Endothelial cell of umbilical vein (primary cell): ENCODE measurements around the gene ENTPD1. TPM values are rescaled to one million over a fixed set of nuclear protein-coding genes. Genes with fewer than 3 reads are reported as not detected.

ENCODE experiments used
- BruUV-seq: library from RNA; stranded (reverse); fragments of 400-500 nt; replicated peaks from 2 replicates; lab custom pipeline; 2021; lab: Mats Ljungman, UMichigan
- CTCF ChIA-PET: fragments of 300-600, 350-600 bp; sonication (Branson Sonifier 250); formaldehyde crosslinking; loops from one replicate; lab custom pipeline; 2021; ENCODE audit warnings: antibody characterized with exemption, inconsistent platforms; lab: Charles Lee
- POLR2A ChIA-PET: fragments of 300-600, 350-600 bp; sonication (Branson Sonifier 250); formaldehyde crosslinking; loops from one replicate; lab custom pipeline; 2021; ENCODE audit warnings: antibody characterized with exemption, inconsistent platforms; lab: Charles Lee
- DNase-seq: peaks from one replicate; pipeline ENCODE4 v3.0.0-alpha.2; 2011; ENCODE audit warnings: low read depth, low spot score
- FAIRE-seq: peaks from 2 replicates; lab custom pipeline; 2011; peaks lifted over from hg19 to GRCh38; lab: Jason Lieb, UNC
- H2AFZ ChIP-seq: 2 replicates; pipeline ENCODE4 v1.6.0; 2012; ENCODE audit warnings: low read depth, low read length, control low read depth, inconsistent platforms
- H3K27ac ChIP-seq: 2 replicates; pipeline ENCODE4 v1.5.1; 2011; ENCODE audit warnings: low read depth, mild to moderate bottlenecking, control low read depth, low read length, moderate library complexity; ENCODE audit not compliant: insufficient read depth
- H3K27me3 ChIP-seq, 2 experiments: 2 replicates each; pipeline versions ENCODE4 v1.6.0 to v1.6.1; 2011; ENCODE audit warnings: low read length in 2 of 2, mixed read lengths in 1 of 2; ENCODE audit not compliant: control insufficient read depth in 2 of 2, insufficient read depth in 2 of 2
- H3K36me3 ChIP-seq, 2 experiments: 2 replicates in 1 of 2; 3 replicates in 1 of 2; pipeline ENCODE4 v1.5.1; 2011; ENCODE audit warnings: low read length in 2 of 2, mild to moderate bottlenecking in 1 of 2, moderate library complexity in 1 of 2; ENCODE audit not compliant: control insufficient read depth in 2 of 2, insufficient read depth in 2 of 2; ENCODE audit errors: extremely low read depth in 1 of 2
- H3K4me1 ChIP-seq: 3 replicates; pipeline ENCODE4 v1.5.1; 2011; ENCODE audit warnings: mild to moderate bottlenecking, low read length; ENCODE audit not compliant: control insufficient read depth, insufficient read depth; ENCODE audit errors: extremely low read depth
- H3K4me2 ChIP-seq: 2 replicates; pipeline ENCODE4 v1.6.1; 2011; ENCODE audit warnings: low read length, control low read depth, mixed read lengths; ENCODE audit not compliant: insufficient read depth
- H3K4me3 ChIP-seq, 3 experiments: fragments of 200-600 bp in 1 of 3; sonication (generic), shearing (Covaris generic) in 1 of 3; replicated peaks in 1 of 3; 2 replicates each; pipeline ENCODE4 v1.5.1; 2011 to 2016; ENCODE audit warnings: control low read depth in 3 of 3, low read length in 3 of 3, mild to moderate bottlenecking in 2 of 3, inconsistent platforms in 1 of 3, low read depth in 1 of 3, moderate library complexity in 1 of 3; ENCODE audit not compliant: insufficient read depth in 1 of 3
- H3K79me2 ChIP-seq: 2 replicates; pipeline ENCODE4 v1.6.0; 2012; ENCODE audit warnings: low read length, inconsistent platforms; ENCODE audit not compliant: control insufficient read depth, insufficient read depth
- H3K9ac ChIP-seq: replicated peaks from 2 replicates; pipeline ENCODE3; 2011; ENCODE audit warnings: low read length, control low read depth; ENCODE audit not compliant: insufficient read depth; ENCODE audit errors: extremely low read depth
- H3K9me1 ChIP-seq: replicated peaks from 3 replicates; pipeline ENCODE4 v1.6.0; 2011; ENCODE audit warnings: mild to moderate bottlenecking, low read length; ENCODE audit not compliant: control insufficient read depth, insufficient read depth; ENCODE audit errors: extremely low read depth
- H3K9me3 ChIP-seq: replicated peaks from 2 replicates; pipeline ENCODE4 v1.5.1; 2012; ENCODE audit warnings: low read length, inconsistent platforms; ENCODE audit not compliant: control insufficient read depth, insufficient read depth
- H4K20me1 ChIP-seq: replicated peaks from 2 replicates; pipeline ENCODE3; 2011; ENCODE audit warnings: mild to moderate bottlenecking, low read length; ENCODE audit not compliant: control insufficient read depth, insufficient read depth; ENCODE audit errors: extremely low read depth
- EZH2 ChIP-seq: IDR thresholded peaks from 2 replicates; pipeline ENCODE4 v1.6.1; 2012; ENCODE audit warnings: borderline replicate concordance, low read depth, mild to moderate bottlenecking, moderate library complexity, low read length, inconsistent platforms; ENCODE audit not compliant: severe bottlenecking
- FOS ChIP-seq: IDR thresholded peaks from 2 replicates; pipeline ENCODE4 v1.6.1; 2011; ENCODE audit warnings: mild to moderate bottlenecking, low read length, moderate library complexity, borderline replicate concordance; ENCODE audit not compliant: insufficient read depth
- GATA2 ChIP-seq: IDR thresholded peaks from 2 replicates; pipeline ENCODE4 v1.7.0; 2011; ENCODE audit warnings: low read depth, mild to moderate bottlenecking, moderate library complexity, mixed read lengths, low read length; ENCODE audit not compliant: insufficient read length, insufficient read depth
- JUN ChIP-seq: IDR thresholded peaks from 2 replicates; pipeline ENCODE4 v1.6.1; 2011; ENCODE audit warnings: borderline replicate concordance, low read depth; ENCODE audit not compliant: insufficient read length, insufficient read depth
- MAX ChIP-seq: IDR thresholded peaks from 2 replicates; pipeline ENCODE4 v1.6.1; 2011; ENCODE audit not compliant: insufficient read depth, insufficient read length
- MYC ChIP-seq: IDR thresholded peaks from one replicate; pipeline ENCODE4 v1.6.1; 2011; ENCODE audit warnings: mild to moderate bottlenecking, low read depth, low read length
- POLR2A ChIP-seq: IDR thresholded peaks from 2 replicates; pipeline ENCODE4 v1.6.1; 2012; ENCODE audit warnings: low read depth, mild to moderate bottlenecking, control low read depth, low read length
- POLR2AphosphoS5 ChIP-seq: IDR thresholded peaks from 2 replicates; pipeline ENCODE4 v1.6.1; 2012; ENCODE audit warnings: low read depth, mild to moderate bottlenecking, control low read depth, low read length, moderate library complexity; ENCODE audit not compliant: insufficient read depth
- dilution Hi-C: fragments of 300-500 bp; cut with MboI; formaldehyde crosslinking; loops from one replicate; pipeline ENCODE4 v1.15.0; 2019; ENCODE audit warnings: low sequenced_read_pairs; ENCODE audit not compliant: extremely low pct_ligation_motif_present
- intact Hi-C: fragments of 100-400 bp; cut with micrococcal nuclease; formaldehyde crosslinking; loops from one replicate; pipeline ENCODE4 v1.10.0; 2022
- polyA plus RNA-seq, 4 experiments: library from polyadenylated mRNA; depleted of rRNA in 3 of 4; stranded (reverse) in 3 of 4; unstranded in 1 of 4; fragments of >200 nt; gene quantifications; 2 replicates each; pipeline versions ENCODE4 v1.2.1 to v1.2.3, GENCODE V29; 2011 to 2012; ENCODE audit warnings: missing spikeins in 1 of 4
- total RNA-seq: library from RNA; stranded (reverse); gene quantifications from 2 replicates; pipeline ENCODE4 v1.2.3, GENCODE V29; 2021
- TF ChIP-seq, protein P1 (sequence below), 2 donors: IDR thresholded peaks; 1 replicate in 1 of 2; 2 replicates in 1 of 2; pipeline ENCODE4 v1.5.1; 2011; ENCODE audit warnings: low read length in 2 of 2, mild to moderate bottlenecking in 2 of 2, moderate library complexity in 2 of 2, control low read depth in 1 of 2, inconsistent platforms in 1 of 2, low read depth in 1 of 2; ENCODE audit not compliant: insufficient read depth in 1 of 2; ENCODE audit errors: extremely low read depth in 1 of 2

Gene ENTPD1
- total and polyA plus RNA-seq, 2 donors (not counting 3 experiments of a cell fraction or from before 2014, with no cell fraction given): 10.2 to 23.0 TPM

- no peaks in the 10 kb centered on the region for H3K79me2 ChIP-seq
- peak overlapping the region; percentile 42 for H2AFZ ChIP-seq
- H3K9me1 ChIP-seq: no peaks in the 10 kb centered on the region
- ChIA-PET CTCF (interaction anchor here (1.0 to 2.8 kb wide), 3 partner anchors 20 to 102 kb away, joined by 3 to 13 read pairs (median 13); partner anchors contain the start of gene TCTN3), POLR2A (no interaction called here)
- no peaks in the 10 kb centered on the region for H3K27me3 ChIP-seq
- intact Hi-C loops: no loop called here
- H3K4me3 ChIP-seq: no peak overlapping the region
- H3K9ac ChIP-seq: no peak overlapping the region
- peaks cover 34% of the 10 kb centered on the region for H3K4me1 ChIP-seq
- dilution Hi-C loops: no loop called here
- peak; percentile 36 for DNase-seq
- no peaks in the 10 kb centered on the region for H4K20me1 ChIP-seq
- BruUV-seq: no TSS peak
- H3K4me2 ChIP-seq: peak overlapping the region; percentile 9
- peak; percentile 64 for FAIRE-seq
- TF ChIP-seq MAX: no peak
- TF ChIP-seq JUN: peak; percentile 39
- TF ChIP-seq GATA2: peak; percentile 68
- TF ChIP-seq FOS: peak; percentile 84
- TF ChIP-seq, protein P1, sequence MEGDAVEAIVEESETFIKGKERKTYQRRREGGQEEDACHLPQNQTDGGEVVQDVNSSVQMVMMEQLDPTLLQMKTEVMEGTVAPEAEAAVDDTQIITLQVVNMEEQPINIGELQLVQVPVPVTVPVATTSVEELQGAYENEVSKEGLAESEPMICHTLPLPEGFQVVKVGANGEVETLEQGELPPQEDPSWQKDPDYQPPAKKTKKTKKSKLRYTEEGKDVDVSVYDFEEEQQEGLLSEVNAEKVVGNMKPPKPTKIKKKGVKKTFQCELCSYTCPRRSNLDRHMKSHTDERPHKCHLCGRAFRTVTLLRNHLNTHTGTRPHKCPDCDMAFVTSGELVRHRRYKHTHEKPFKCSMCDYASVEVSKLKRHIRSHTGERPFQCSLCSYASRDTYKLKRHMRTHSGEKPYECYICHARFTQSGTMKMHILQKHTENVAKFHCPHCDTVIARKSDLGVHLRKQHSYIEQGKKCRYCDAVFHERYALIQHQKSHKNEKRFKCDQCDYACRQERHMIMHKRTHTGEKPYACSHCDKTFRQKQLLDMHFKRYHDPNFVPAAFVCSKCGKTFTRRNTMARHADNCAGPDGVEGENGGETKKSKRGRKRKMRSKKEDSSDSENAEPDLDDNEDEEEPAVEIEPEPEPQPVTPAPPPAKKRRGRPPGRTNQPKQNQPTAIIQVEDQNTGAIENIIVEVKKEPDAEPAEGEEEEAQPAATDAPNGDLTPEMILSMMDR (IDR thresholded peaks at IDR 0.05; ENCODE audit: extremely low read depth in 1 of 2, insufficient read depth in 1 of 2, low read depth in 1 of 2, low read length in 2 of 2): no peak
- no peaks in the 10 kb centered on the region for H3K36me3 ChIP-seq
- no peaks in the 10 kb centered on the region for H3K9me3 ChIP-seq
- H3K27ac ChIP-seq: peak overlapping the region; percentile 18
Measured at GRCh38 chr10:95795602-95796001, 39.6 kb downstream of the ENTPD1 start.

DNA sequence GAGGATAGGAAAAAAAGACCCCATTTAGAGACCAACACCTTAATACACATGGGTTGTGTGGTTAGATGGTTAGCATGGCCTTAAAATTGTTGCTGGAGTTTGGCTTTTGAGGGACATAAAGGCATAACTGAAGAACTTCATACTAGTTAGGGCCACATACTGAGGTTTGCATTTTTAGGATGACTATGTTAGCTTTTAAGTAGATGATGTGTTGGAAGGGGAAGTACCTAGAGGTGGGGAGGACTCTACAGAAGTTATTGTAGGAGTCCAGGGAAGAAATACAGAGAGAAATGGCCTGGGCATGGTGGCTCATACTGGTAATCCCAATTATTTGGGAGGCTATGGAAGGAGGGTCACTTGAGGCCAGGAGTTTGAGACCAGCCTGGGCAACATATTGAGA, 40.5 kb downstream of the ENTPD1 start:
- CTCF ChIA-PET: interaction anchor here (1.0 to 2.4 kb wide), 2 partner anchors 19 to 103 kb away, joined by 3 to 13 read pairs; partner anchors contain the start of gene TCTN3
- dilution Hi-C loops: no loop called here
- no peak overlapping the region for H2AFZ ChIP-seq

More for the DNA sequence above, 40.5 kb downstream of the ENTPD1 start:
- Histone ChIP-seq H3K9me1 (no peaks in the 10 kb centered on the region), H3K36me3 (no peaks in the 10 kb centered on the region), H3K4me1 (peaks cover 34% of the 10 kb centered on the region), H3K4me2 (no peak overlapping the region), H3K4me3 (no peak overlapping the region), H3K27me3 (no peaks in the 10 kb centered on the region), H3K27ac (no peak overlapping the region), H4K20me1 (no peaks in the 10 kb centered on the region), H3K9ac (no peak overlapping the region), H3K9me3 (no peaks in the 10 kb centered on the region), H3K79me2 (no peaks in the 10 kb centered on the region)
- no TSS peak for BruUV-seq
- DNase-seq (no peak), FAIRE-seq (no peak)
- TF ChIP-seq POLR2A: no peak
- TF ChIP-seq FOS: no peak
- no peak for TF ChIP-seq EZH2
- no peak for TF ChIP-seq MAX
- TF ChIP-seq, protein P1 (IDR thresholded peaks at IDR 0.05; ENCODE audit: extremely low read depth in 1 of 2, insufficient read depth in 1 of 2, low read depth in 1 of 2, low read length in 2 of 2): no peak
- TF ChIP-seq POLR2AphosphoS5: no peak
- TF ChIP-seq JUN: no peak
- TF ChIP-seq MYC: no peak
- TF ChIP-seq GATA2: no peak
- POLR2A ChIA-PET: no interaction called here
- intact Hi-C loops: no loop called here
